Kidney epithelial cell (primary cell): ENCODE data around the gene SIT1. TPM values are rescaled to one million over a fixed set of nuclear protein-coding genes. Genes with fewer than 3 reads are reported as not detected.

Experiments used
- DNase-seq: peaks from one replicate; pipeline ENCODE4 v3.0.0-alpha.2; 2010; ENCODE audit warnings: low read depth
- H3K27me3 ChIP-seq: 2 replicates; pipeline ENCODE4 v1.6.0; 2011; ENCODE audit warnings: low read length; ENCODE audit not compliant: control insufficient read depth, insufficient read depth
- H3K36me3 ChIP-seq: 2 replicates; pipeline ENCODE4 v1.5.1; 2011; ENCODE audit warnings: low read length; ENCODE audit not compliant: control insufficient read depth, insufficient read depth
- H3K4me3 ChIP-seq: 2 replicates; pipeline ENCODE4 v1.5.1; 2011; ENCODE audit warnings: low read depth, mild to moderate bottlenecking, control low read depth, low read length
- CTCF ChIP-seq: IDR thresholded peaks from 2 replicates; pipeline ENCODE4 v1.5.1; 2011; ENCODE audit warnings: mild to moderate bottlenecking, moderate library complexity, low read length, control low read depth, inconsistent platforms; ENCODE audit not compliant: insufficient read depth, poor library complexity, severe bottlenecking
- total RNA-seq: library from RNA; depleted of rRNA; stranded (reverse); fragments of >200 nt; gene quantifications from 2 replicates; pipeline ENCODE4 v1.2.3, GENCODE V29; 2015

SIT1 gene
- total RNA-seq, 1 donor from 2014 or later = not detected

- Histone ChIP-seq H3K36me3 (no peaks in the 10 kb centered on the region), H3K4me3 (no peak overlapping the region), H3K27me3 (no peaks in the 10 kb centered on the region)
- no peak for TF ChIP-seq CTCF
- no peak for DNase-seq
These were observed 22.2 kb downstream of the SIT1 start for GRCh38 chr9:35628389-35628991.

GRCh38 chr9:35627575-35627974, 23.2 kb downstream of the SIT1 start:
- no peaks in the 10 kb centered on the region for H3K36me3 ChIP-seq

GRCh38 chr9:35619800-35620158, 31.0 kb downstream of the SIT1 start:
- no peak for TF ChIP-seq CTCF
- H3K36me3 ChIP-seq = no peaks in the 10 kb centered on the region
- no peak for DNase-seq

More at GRCh38 chr9:35627575-35627974, 23.2 kb downstream of the SIT1 start:
- TF ChIP-seq CTCF = no peak
- Histone ChIP-seq H3K4me3 (no peak overlapping the region), H3K27me3 (no peaks in the 10 kb centered on the region)
- no peak for DNase-seq

GRCh38 chr9:35618854-35619799, 31.6 kb downstream of the SIT1 start:
- H3K36me3 ChIP-seq = no peaks in the 10 kb centered on the region
- no peak overlapping the region for H3K4me3 ChIP-seq
- H3K27me3 ChIP-seq = peaks cover 19% of the 10 kb centered on the region
- TF ChIP-seq CTCF = no peak
- DNase-seq = no peak

More at GRCh38 chr9:35619800-35620158, 31.0 kb downstream of the SIT1 start:
- Histone ChIP-seq H3K27me3 (peaks cover 19% of the 10 kb centered on the region), H3K4me3 (no peak overlapping the region)

GRCh38 chr9:35618325-35618727, 32.4 kb downstream of the SIT1 start, which contains the start of gene CD72:
CD72 (minus strand) TSS chr9:35618413; CDS start chr9:35618303, 110 bp downstream.
- no peak for TF ChIP-seq CTCF
- Histone ChIP-seq H3K4me3 (peak within 1 kb of the TSS; percentile 16), H3K36me3 (no peaks in the 10 kb centered on the region), H3K27me3 (peaks cover 19% of the 10 kb centered on the region)
- DNase-seq = no peak
